HG03025 (cell line): ENCODE measurements around the gene ITGB6.

ENCODE experiments used
- ATAC-seq: cut with Tn5 transposase; IDR thresholded peaks from one replicate; pipeline ENCODE4 v1.9.1; 2021; ENCODE audit warnings: mild to moderate bottlenecking, moderate library complexity; ENCODE audit not compliant: unreplicated experiment, low FRiP score

ITGB6 gene

GRCh38 chr2:160097326-160097725, 102.7 kb downstream of the ITGB6 start:
- ATAC-seq: no peak

- peak; percentile 72 for ATAC-seq
Observed at GRCh38 chr2:160096409-160096808, 103.7 kb downstream of the ITGB6 start.

GRCh38 chr2:160092445-160092844, 107.6 kb downstream of the ITGB6 start:
- no peak for ATAC-seq

GRCh38 chr2:160091381-160091780, 108.7 kb downstream of the ITGB6 start:
- no peak for ATAC-seq

GRCh38 chr2:160087854-160088745, 112.0 kb downstream of the ITGB6 start:
- ATAC-seq: no peak

- no peak for ATAC-seq
Observed at GRCh38 chr2:160085662-160086061, 114.4 kb downstream of the ITGB6 start.

- no peak for ATAC-seq
Observed at GRCh38 chr2:160077912-160078810, 121.9 kb downstream of the ITGB6 start.

- no peak for ATAC-seq
Observed at GRCh38 chr2:160076914-160077313, 123.2 kb downstream of the ITGB6 start.

GRCh38 chr2:160076241-160076640, 123.8 kb downstream of the ITGB6 start:
- no peak for ATAC-seq

- ATAC-seq: no peak
Observed at GRCh38 chr2:160075171-160075570, 124.9 kb downstream of the ITGB6 start.

GRCh38 chr2:160073284-160073888, 126.7 kb downstream of the ITGB6 start:
- ATAC-seq: no peak

- ATAC-seq: no peak
Observed at GRCh38 chr2:160068906-160069305, 131.2 kb downstream of the ITGB6 start.

- no peak for ATAC-seq
Observed at GRCh38 chr2:160064916-160065315, 135.2 kb downstream of the ITGB6 start.

GRCh38 chr2:160063879-160064612, 136.0 kb downstream of the ITGB6 start:
- no peak for ATAC-seq

- no peak for ATAC-seq
Observed at GRCh38 chr2:160063271-160063670, 136.8 kb downstream of the ITGB6 start.

- no peak for ATAC-seq
Observed at GRCh38 chr2:160062292-160063005, 137.6 kb downstream of the ITGB6 start, which contains the start of gene PLA2R1. TSS of gene PLA2R1 (minus strand) at chr2:160062615. CDS start at chr2:160062403, 212 bp downstream.

GRCh38 chr2:160061944-160062291, 138.2 kb downstream of the ITGB6 start:
- no peak for ATAC-seq

GRCh38 chr2:160061533-160061932, 138.5 kb downstream of the ITGB6 start:
- ATAC-seq: no peak

GRCh38 chr2:160060297-160060696, 139.8 kb downstream of the ITGB6 start:
- ATAC-seq: no peak

GRCh38 chr2:160057356-160057755, 142.7 kb downstream of the ITGB6 start:
- ATAC-seq: no peak
